Measurements from ENCODE around the gene M1AP.

GRCh38 chr2:74514368-74515270 lies 133.5 kb downstream of the M1AP start, which contains the start of gene TLX2:
- TF ChIP-seq, protein P1, sequence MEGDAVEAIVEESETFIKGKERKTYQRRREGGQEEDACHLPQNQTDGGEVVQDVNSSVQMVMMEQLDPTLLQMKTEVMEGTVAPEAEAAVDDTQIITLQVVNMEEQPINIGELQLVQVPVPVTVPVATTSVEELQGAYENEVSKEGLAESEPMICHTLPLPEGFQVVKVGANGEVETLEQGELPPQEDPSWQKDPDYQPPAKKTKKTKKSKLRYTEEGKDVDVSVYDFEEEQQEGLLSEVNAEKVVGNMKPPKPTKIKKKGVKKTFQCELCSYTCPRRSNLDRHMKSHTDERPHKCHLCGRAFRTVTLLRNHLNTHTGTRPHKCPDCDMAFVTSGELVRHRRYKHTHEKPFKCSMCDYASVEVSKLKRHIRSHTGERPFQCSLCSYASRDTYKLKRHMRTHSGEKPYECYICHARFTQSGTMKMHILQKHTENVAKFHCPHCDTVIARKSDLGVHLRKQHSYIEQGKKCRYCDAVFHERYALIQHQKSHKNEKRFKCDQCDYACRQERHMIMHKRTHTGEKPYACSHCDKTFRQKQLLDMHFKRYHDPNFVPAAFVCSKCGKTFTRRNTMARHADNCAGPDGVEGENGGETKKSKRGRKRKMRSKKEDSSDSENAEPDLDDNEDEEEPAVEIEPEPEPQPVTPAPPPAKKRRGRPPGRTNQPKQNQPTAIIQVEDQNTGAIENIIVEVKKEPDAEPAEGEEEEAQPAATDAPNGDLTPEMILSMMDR (IDR thresholded peaks at IDR 0.05), result no peak
- no peak for TF ChIP-seq POLR2A (IDR thresholded peaks at IDR 0.05)

Data from heart left ventricle (tissue), 13 donors.